GM23248 (cell line): ENCODE measurements around the gene CNTNAP4.

Source experiments
- EZH2 ChIP-seq: fragments of 200-600 bp; sonication (generic); IDR thresholded peaks from 2 replicates; pipeline ENCODE4 v1.6.1; 2018; ENCODE audit warnings: antibody characterized with exemption, mild to moderate bottlenecking; ENCODE audit not compliant: insufficient read depth, poor library complexity, severe bottlenecking
- EZH2phosphoT487 ChIP-seq: fragments of 200-600 bp; sonication (generic); IDR thresholded peaks from 2 replicates; pipeline ENCODE4 v1.6.1; 2018; ENCODE audit warnings: antibody characterized with exemption, moderate library complexity, mild to moderate bottlenecking, low read depth; ENCODE audit not compliant: insufficient read depth

GRCh38 chr16:76309639-76310335 lies 32.6 kb downstream of the CNTNAP4 start:
- TF ChIP-seq EZH2phosphoT487 (no peak), EZH2 (no peak)
